C4-2B (cell line): ENCODE data around the gene GPR180.

Experiments
- ZFX ChIP-seq: fragments of 450-650 bp; IDR thresholded peaks from 2 replicates; pipeline ENCODE4 v1.6.1; 2017
- TF ChIP-seq, protein P1 (sequence below): fragments of 450-650 bp; conservative IDR thresholded peaks from 2 replicates; pipeline ENCODE4 v1.5.1; 2017; ENCODE audit warnings: mild to moderate bottlenecking

DNA sequence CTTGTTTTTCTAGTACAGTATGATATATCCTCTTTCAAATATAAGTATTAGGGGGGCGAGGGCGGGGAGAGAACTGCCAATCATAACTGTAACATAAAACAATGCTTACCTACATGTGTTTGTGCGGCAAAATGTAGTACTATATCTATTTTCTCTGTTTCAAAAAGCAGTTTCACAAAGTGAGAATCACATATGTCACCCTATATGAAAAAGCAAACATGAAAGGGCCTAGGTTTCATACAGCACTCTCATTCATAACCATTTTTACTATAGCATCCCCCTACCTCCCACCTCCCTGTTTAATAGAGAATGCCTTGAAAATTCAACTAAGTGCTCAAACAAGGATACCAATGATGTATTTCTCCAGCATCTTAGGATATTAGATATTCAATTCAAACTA lies 10.9 kb upstream of the GPR180 start:
- TF ChIP-seq, protein P1, sequence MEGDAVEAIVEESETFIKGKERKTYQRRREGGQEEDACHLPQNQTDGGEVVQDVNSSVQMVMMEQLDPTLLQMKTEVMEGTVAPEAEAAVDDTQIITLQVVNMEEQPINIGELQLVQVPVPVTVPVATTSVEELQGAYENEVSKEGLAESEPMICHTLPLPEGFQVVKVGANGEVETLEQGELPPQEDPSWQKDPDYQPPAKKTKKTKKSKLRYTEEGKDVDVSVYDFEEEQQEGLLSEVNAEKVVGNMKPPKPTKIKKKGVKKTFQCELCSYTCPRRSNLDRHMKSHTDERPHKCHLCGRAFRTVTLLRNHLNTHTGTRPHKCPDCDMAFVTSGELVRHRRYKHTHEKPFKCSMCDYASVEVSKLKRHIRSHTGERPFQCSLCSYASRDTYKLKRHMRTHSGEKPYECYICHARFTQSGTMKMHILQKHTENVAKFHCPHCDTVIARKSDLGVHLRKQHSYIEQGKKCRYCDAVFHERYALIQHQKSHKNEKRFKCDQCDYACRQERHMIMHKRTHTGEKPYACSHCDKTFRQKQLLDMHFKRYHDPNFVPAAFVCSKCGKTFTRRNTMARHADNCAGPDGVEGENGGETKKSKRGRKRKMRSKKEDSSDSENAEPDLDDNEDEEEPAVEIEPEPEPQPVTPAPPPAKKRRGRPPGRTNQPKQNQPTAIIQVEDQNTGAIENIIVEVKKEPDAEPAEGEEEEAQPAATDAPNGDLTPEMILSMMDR = no peak
- no peak for TF ChIP-seq ZFX
